ENCODE data around the gene RTN4R.

Gene RTN4R

GRCh38 chr22:20227363-20227762 is 40.8 kb downstream of the RTN4R start:
- no peak for DNase-seq

- DNase-seq = no peak
Measured at GRCh38 chr22:20226760-20227350, 41.3 kb downstream of the RTN4R start.

GRCh38 chr22:20226077-20226716 is 41.9 kb downstream of the RTN4R start:
- DNase-seq = no peak

- no peak for DNase-seq
Measured at GRCh38 chr22:20225693-20225966, 42.5 kb downstream of the RTN4R start.

GRCh38 chr22:20224917-20225692 is 43.0 kb downstream of the RTN4R start:
- no peak for DNase-seq

- DNase-seq = no peak
Measured at GRCh38 chr22:20224256-20224626, 43.9 kb downstream of the RTN4R start.

GRCh38 chr22:20223421-20224255 is 44.5 kb downstream of the RTN4R start:
- DNase-seq = no peak

GRCh38 chr22:20222764-20223420 is 45.2 kb downstream of the RTN4R start:
- no peak for DNase-seq

- no peak for DNase-seq
Measured at GRCh38 chr22:20221421-20222340, 46.4 kb downstream of the RTN4R start.

- DNase-seq = no peak
Measured at GRCh38 chr22:20220629-20221026, 47.5 kb downstream of the RTN4R start.

GRCh38 chr22:20219667-20220628 is 48.2 kb downstream of the RTN4R start:
- DNase-seq = no peak

GRCh38 chr22:20218987-20219386 is 49.1 kb downstream of the RTN4R start:
- DNase-seq = no peak

- DNase-seq = no peak
Measured at GRCh38 chr22:20218326-20218872, 49.7 kb downstream of the RTN4R start.

- DNase-seq = no peak
Measured at GRCh38 chr22:20217563-20217962, 50.6 kb downstream of the RTN4R start.

- DNase-seq = no peak
Measured at GRCh38 chr22:20216863-20217499, 51.1 kb downstream of the RTN4R start.

GRCh38 chr22:20215742-20216141 is 52.4 kb downstream of the RTN4R start:
- no peak for DNase-seq

GRCh38 chr22:20214853-20215252 is 53.3 kb downstream of the RTN4R start:
- DNase-seq = no peak

- no peak for DNase-seq
Measured at GRCh38 chr22:20213833-20214708, 54.0 kb downstream of the RTN4R start.

Measured in inflammatory macrophage (primary cell).